ENCODE results near the gene KRTAP5-6.

DNA sequence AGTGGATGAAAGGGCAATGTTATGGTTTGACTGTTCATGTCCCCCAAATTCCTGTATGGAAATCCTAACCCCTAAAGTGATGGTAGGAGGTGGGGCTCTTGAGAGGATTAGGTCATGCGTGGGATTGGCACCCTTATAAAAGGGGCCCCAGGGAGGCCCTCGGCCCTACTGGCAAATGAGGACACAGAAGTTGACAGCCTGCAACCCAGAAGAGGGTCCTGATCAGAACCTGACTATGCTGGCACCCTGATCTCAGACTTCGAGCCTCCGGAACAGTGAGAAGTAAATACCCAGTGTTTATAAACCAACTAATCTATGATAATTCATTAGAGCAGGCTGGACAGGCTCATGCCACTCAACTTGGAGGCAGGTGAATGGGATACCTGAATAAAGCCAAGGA, 44.7 kb downstream of the KRTAP5-6 start:
- no peak for TF ChIP-seq POLR2A (IDR thresholded peaks at IDR 0.05)
- no peak for TF ChIP-seq CTCF (IDR thresholded peaks at IDR 0.05)
- no peak for TF ChIP-seq POLR2AphosphoS5 (IDR thresholded peaks at IDR 0.05; ENCODE audit: insufficient read depth in 1 of 2, low read depth in 1 of 2)

Measured in vagina (tissue), 2 donors.